ENCODE data around the gene NOXO1.

NOXO1 gene

GRCh38 chr16:1997494-1998359 lies 16.5 kb upstream of the NOXO1 start:
- no peak for DNase-seq

GRCh38 chr16:1993731-1994131 lies 12.5 kb upstream of the NOXO1 start:
- no peak for DNase-seq

GRCh38 chr16:1992704-1993317 lies 11.5 kb upstream of the NOXO1 start:
- no peak for DNase-seq

GRCh38 chr16:1991948-1992703 lies 10.9 kb upstream of the NOXO1 start:
- DNase-seq: peak; percentile 91

GRCh38 chr16:1991588-1991947 lies 10.3 kb upstream of the NOXO1 start:
- no peak for DNase-seq

- no peak for DNase-seq
These were observed 9.9 kb upstream of the NOXO1 start for GRCh38 chr16:1991135-1991551.

- DNase-seq: no peak
These were observed 9.3 kb upstream of the NOXO1 start for GRCh38 chr16:1990351-1991134.

GRCh38 chr16:1990101-1990350 lies 8.8 kb upstream of the NOXO1 start:
- DNase-seq: no peak

GRCh38 chr16:1989209-1990100 lies 8.2 kb upstream of the NOXO1 start, which contains the start of gene SYNGR3:
Gene SYNGR3 (plus strand): TSS chr16:1989970. CDS start chr16:1990103, 133 bp downstream.
- no peak for DNase-seq

GRCh38 chr16:1987198-1987597 lies 5.9 kb upstream of the NOXO1 start:
- no peak for DNase-seq

GRCh38 chr16:1985466-1986150 lies 4.3 kb upstream of the NOXO1 start:
- no peak for DNase-seq

- DNase-seq: no peak
These were observed 3.3 kb upstream of the NOXO1 start for GRCh38 chr16:1984347-1985225.

GRCh38 chr16:1983544-1984346 lies 2.5 kb upstream of the NOXO1 start, which contains the start of gene GFER:
Gene GFER (plus strand): TSS chr16:1984193. CDS start chr16:1984219, 26 bp downstream.
- DNase-seq: peak; percentile 91

GRCh38 chr16:1982991-1983543 lies 1.8 kb upstream of the NOXO1 start:
- no peak for DNase-seq

- no peak for DNase-seq
These were observed 754 bp upstream of the NOXO1 start for GRCh38 chr16:1982013-1982433.

GRCh38 chr16:1980770-1981087 lies 540 bp downstream of the NOXO1 start:
- DNase-seq: no peak

GRCh38 chr16:1980030-1980769 lies 1.1 kb downstream of the NOXO1 start:
- DNase-seq: no peak
